OCI-LY3 (cell line): Measurements from ENCODE around the gene LBX2.

Experiments used
- EZH2phosphoT487 ChIP-seq: fragments of 200-600 bp; shearing (Covaris generic); IDR thresholded peaks from 2 replicates; pipeline ENCODE4 v1.6.1; 2018; ENCODE audit warnings: antibody characterized with exemption, mixed run types, low read depth
- TF ChIP-seq, protein P1 (sequence below): fragments of 200-600, 300-600 bp; sonication (generic); IDR thresholded peaks from 2 replicates; pipeline ENCODE4 v1.5.1; 2014; ENCODE audit warnings: antibody characterized with exemption, low read length, low read depth

GRCh38 chr2:74507926-74508520 lies 8.6 kb upstream of the LBX2 start:
- TF ChIP-seq, protein P1, sequence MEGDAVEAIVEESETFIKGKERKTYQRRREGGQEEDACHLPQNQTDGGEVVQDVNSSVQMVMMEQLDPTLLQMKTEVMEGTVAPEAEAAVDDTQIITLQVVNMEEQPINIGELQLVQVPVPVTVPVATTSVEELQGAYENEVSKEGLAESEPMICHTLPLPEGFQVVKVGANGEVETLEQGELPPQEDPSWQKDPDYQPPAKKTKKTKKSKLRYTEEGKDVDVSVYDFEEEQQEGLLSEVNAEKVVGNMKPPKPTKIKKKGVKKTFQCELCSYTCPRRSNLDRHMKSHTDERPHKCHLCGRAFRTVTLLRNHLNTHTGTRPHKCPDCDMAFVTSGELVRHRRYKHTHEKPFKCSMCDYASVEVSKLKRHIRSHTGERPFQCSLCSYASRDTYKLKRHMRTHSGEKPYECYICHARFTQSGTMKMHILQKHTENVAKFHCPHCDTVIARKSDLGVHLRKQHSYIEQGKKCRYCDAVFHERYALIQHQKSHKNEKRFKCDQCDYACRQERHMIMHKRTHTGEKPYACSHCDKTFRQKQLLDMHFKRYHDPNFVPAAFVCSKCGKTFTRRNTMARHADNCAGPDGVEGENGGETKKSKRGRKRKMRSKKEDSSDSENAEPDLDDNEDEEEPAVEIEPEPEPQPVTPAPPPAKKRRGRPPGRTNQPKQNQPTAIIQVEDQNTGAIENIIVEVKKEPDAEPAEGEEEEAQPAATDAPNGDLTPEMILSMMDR = no peak
- TF ChIP-seq EZH2phosphoT487 = no peak
